ENCODE measurements around the gene MYOT.

DNA sequence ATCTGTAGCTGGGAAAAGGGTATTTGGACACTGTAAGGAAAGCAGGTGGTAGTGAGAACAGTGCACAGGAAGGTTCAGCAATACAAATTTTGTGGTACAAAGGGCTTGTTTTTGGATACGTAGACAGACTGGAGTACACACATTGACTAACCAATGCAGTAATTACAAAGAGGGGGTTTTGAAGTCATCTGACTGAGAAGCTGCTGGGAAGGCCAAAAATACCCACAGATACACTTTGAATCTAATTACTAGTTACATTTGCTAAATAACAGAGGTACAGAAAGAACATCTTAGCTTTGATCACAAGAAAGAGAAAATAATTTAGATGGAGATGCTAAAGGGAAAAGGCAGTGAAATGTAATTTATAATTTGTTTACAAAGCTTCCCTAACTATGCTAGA is 67.5 kb downstream of the MYOT start:
- TF ChIP-seq GABPA (IDR thresholded peaks at IDR 0.05; ENCODE audit: low read depth): no peak
- TF ChIP-seq, protein P1, sequence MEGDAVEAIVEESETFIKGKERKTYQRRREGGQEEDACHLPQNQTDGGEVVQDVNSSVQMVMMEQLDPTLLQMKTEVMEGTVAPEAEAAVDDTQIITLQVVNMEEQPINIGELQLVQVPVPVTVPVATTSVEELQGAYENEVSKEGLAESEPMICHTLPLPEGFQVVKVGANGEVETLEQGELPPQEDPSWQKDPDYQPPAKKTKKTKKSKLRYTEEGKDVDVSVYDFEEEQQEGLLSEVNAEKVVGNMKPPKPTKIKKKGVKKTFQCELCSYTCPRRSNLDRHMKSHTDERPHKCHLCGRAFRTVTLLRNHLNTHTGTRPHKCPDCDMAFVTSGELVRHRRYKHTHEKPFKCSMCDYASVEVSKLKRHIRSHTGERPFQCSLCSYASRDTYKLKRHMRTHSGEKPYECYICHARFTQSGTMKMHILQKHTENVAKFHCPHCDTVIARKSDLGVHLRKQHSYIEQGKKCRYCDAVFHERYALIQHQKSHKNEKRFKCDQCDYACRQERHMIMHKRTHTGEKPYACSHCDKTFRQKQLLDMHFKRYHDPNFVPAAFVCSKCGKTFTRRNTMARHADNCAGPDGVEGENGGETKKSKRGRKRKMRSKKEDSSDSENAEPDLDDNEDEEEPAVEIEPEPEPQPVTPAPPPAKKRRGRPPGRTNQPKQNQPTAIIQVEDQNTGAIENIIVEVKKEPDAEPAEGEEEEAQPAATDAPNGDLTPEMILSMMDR (IDR thresholded peaks at IDR 0.05; ENCODE audit: insufficient read depth, low read length): no peak
- TF ChIP-seq POLR2AphosphoS5 (IDR thresholded peaks at IDR 0.05; ENCODE audit: low read depth): no peak

Measured in HL-60 (cell line).